Cardiac muscle cell (in vitro differentiated cells and primary cell): ENCODE measurements around the gene SUFU. TPM values are rescaled to one million over a fixed set of nuclear protein-coding genes. Genes with fewer than 3 reads are reported as not detected.

Experiments used
- DNase-seq, 2 donors: peaks; one replicate each; pipeline versions ENCODE4 v3.0.0 to v3.0.0-alpha.2; 2010 to 2017; ENCODE audit warnings: low read depth in 1 of 2, low spot score in 1 of 2
- H3K27ac ChIP-seq: fragments of 200-600 bp; sonication (generic); 2 replicates; pipeline ENCODE4 v1.5.1; 2016
- H3K27me3 ChIP-seq: fragments of 200-600 bp; sonication (generic); 2 replicates; pipeline ENCODE4 v1.6.0; 2016; ENCODE audit warnings: control low read depth
- H3K36me3 ChIP-seq: fragments of 200-600 bp; sonication (generic); 2 replicates; pipeline ENCODE4 v1.5.1; 2016; ENCODE audit warnings: control low read depth
- H3K4me1 ChIP-seq: fragments of 200-600 bp; sonication (generic); 2 replicates; pipeline ENCODE4 v1.8.1; 2017; ENCODE audit warnings: low read depth, mild to moderate bottlenecking, mixed run types
- H3K4me3 ChIP-seq: fragments of 200-600 bp; sonication (generic); 2 replicates; pipeline ENCODE4 v1.5.1; 2016; ENCODE audit warnings: mild to moderate bottlenecking
- H3K9me3 ChIP-seq: fragments of 200-600 bp; sonication (generic); 2 replicates; pipeline ENCODE4 v1.5.1; 2017; ENCODE audit warnings: low read depth, mild to moderate bottlenecking, control low read depth
- CTCF ChIP-seq: IDR thresholded peaks from 2 replicates; pipeline ENCODE4 v1.5.1; 2012; ENCODE audit warnings: low read depth, mild to moderate bottlenecking, low read length
- polyA plus RNA-seq: library from polyadenylated mRNA; unstranded; fragments of >200 nt; fragmentation: Nextera tagmentation; extraction: Ambion mirVana; gene quantifications from 2 replicates; pipeline ENCODE4 v1.2.1, GENCODE V29; 2016
- total RNA-seq: library from RNA; depleted of rRNA; stranded (reverse); fragments of >200 nt; gene quantifications from 2 replicates; pipeline ENCODE4 v1.2.3, GENCODE V29; 2016

The SUFU gene
- total and polyA plus RNA-seq, 2 experiments from 2014 or later = 14.2 to 18.4 TPM

DNA sequence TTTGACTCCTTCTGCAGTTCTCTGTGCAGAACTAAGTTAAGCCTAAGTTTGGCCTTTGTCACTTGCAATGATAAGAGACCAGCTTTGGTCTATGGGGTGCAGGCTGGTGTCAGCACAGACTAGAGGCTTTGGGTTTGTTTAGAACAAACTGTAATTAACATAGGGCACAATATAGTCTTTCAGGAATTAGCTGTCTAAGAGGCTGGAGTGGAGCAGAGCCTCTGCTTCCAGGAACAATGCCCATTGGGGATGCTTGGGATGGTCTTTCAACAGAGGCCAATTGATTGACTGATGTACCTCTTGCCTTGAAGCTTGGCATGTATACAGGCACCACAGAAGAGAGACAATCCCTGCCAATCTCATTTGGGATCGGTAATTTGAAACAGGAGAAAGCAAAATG lies 4.7 kb downstream of the SUFU start:
- peaks cover 18% of the 10 kb centered on the region for H3K4me1 ChIP-seq
- H3K36me3 ChIP-seq = peaks cover 21% of the 10 kb centered on the region
- no peaks in the 10 kb centered on the region for H3K9me3 ChIP-seq
- no peak for DNase-seq
- no peaks in the 10 kb centered on the region for H3K27me3 ChIP-seq
- H3K4me3 ChIP-seq = no peak overlapping the region
- TF ChIP-seq CTCF = no peak
- H3K27ac ChIP-seq = no peak overlapping the region

DNA sequence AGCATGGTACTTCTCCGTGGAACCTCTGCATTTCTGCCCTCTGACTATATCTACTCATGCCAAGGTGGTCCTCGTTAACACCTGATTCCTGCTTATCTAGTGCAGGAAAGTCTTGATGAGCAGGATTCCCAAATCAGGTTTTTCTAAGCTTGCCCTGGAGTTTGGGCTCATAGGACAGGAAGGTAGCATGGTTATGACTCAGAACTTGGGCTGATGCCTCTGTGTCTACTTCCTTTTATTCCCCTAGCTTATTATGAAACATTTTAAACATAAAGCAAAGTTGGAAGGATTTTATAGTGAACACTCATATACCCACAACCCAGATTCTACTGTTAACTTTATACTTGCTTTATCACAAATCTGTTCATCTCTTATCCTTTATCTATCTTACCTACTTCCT lies 5.6 kb downstream of the SUFU start:
- Histone ChIP-seq H3K27ac (no peak overlapping the region), H3K27me3 (no peaks in the 10 kb centered on the region), H3K36me3 (peaks cover 21% of the 10 kb centered on the region), H3K4me1 (peaks cover 18% of the 10 kb centered on the region), H3K9me3 (no peaks in the 10 kb centered on the region), H3K4me3 (no peak overlapping the region)
- no peak for TF ChIP-seq CTCF
- peak in 1 of 2 donors; percentile 67 for DNase-seq

DNA sequence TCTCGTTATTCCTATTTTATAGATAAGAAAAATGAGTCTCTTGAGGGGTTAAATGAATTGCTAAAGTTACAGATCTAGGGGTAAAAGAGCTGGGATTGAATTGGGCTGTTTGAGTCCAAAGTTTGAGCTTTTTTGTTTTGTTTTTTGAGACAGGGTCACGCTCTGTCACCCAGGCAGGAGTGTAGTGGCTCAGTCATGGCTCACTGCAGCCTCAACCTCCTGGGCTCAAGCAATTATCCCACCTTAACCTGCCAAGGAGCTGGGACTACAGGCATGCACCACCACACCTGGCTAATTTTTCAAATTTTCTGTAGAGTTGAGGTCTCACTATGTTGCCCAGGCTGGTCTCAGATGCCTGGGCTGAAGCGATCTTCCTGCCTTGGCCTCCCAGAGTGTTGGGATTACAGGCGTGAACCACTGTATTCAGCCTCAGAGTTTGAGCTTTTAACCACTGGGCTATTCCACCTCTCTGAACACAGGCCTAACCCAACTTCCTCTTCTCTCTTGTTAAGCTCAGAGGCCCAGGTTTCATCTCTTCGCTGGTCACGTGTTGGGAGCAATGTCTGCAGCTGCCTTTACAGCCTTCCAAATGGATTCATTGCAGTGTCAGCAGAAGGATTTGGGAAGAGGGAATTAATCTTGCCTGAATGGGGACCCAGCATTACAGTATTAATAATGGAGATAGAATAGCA lies 8.0 kb downstream of the SUFU start:
- Histone ChIP-seq H3K27ac (no peak overlapping the region), H3K9me3 (no peaks in the 10 kb centered on the region), H3K4me3 (no peak overlapping the region), H3K4me1 (peaks cover 11% of the 10 kb centered on the region), H3K36me3 (peaks cover 21% of the 10 kb centered on the region), H3K27me3 (no peaks in the 10 kb centered on the region)
- no peak for TF ChIP-seq CTCF
- no peak for DNase-seq

DNA sequence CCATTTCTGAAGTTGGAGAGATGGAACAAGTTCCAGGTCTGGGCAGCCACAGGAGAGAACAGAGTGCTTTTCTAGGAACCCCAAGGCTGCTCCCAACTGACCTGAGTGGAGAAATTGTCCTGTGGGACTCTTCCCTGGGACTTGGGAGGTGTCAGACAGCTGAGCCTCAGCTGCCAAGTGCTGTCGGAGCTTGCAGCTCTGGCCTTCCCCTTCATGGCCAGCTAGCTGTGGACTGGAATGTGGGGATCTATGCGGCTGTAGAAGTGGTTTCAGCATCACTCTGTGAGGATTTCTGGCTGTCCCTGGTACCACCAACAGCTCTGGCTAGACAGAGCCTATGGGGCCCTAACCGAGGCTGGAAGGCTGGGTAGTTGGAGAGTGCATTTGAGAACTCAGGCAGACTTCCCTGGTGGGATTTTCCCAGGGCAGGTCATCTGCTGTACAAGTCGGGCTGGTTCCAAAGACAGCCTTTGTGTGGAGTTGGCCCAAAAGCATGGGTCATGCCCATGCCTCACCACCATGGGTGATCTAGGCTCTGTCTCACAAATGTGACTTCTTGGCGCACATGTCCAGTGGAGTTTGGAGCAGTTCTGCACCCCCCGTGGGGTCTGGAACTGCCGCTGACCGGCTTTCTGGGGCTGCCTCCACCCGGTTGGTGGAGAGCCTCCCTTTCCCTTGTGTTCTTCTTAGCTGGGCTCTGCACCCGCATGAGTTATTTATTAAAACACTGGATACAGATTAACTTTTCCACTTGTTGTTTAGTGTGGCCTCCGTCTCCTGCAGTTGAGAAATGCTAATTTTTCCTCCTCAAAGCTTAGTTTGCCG lies 10.9 kb downstream of the SUFU start:
- no peak for DNase-seq
- no peak for TF ChIP-seq CTCF
- no peak overlapping the region for H3K27ac ChIP-seq
- no peaks in the 10 kb centered on the region for H3K27me3 ChIP-seq
- H3K36me3 ChIP-seq = peaks cover 14% of the 10 kb centered on the region
- no peaks in the 10 kb centered on the region for H3K4me1 ChIP-seq
- H3K4me3 ChIP-seq = no peak overlapping the region
- no peaks in the 10 kb centered on the region for H3K9me3 ChIP-seq

GRCh38 chr10:102515724-102516123 lies 12.0 kb downstream of the SUFU start:
- DNase-seq = no peak
- Histone ChIP-seq H3K27ac (no peak overlapping the region), H3K27me3 (no peaks in the 10 kb centered on the region), H3K4me1 (no peaks in the 10 kb centered on the region), H3K4me3 (no peak overlapping the region), H3K36me3 (peaks cover 10% of the 10 kb centered on the region), H3K9me3 (no peaks in the 10 kb centered on the region)
- TF ChIP-seq CTCF = no peak
